ENCODE data around the gene NR1H3.
A peak's percentile ranks its signal among the peaks of the same experiment; 100 is the strongest.

The NR1H3 gene

GRCh38 chr11:47269829-47270305, 12.1 kb downstream of the NR1H3 start, which contains the start of gene MADD:
Gene MADD (plus strand): TSS chr11:47270133.
- DNase-seq (ENCODE audit: low spot score) = peak; percentile 91

- DNase-seq (ENCODE audit: low spot score) = peak; percentile 64
These were observed 12.8 kb downstream of the NR1H3 start for GRCh38 chr11:47270331-47271271.

- peak; percentile 42 for DNase-seq (ENCODE audit: low spot score)
These were observed 13.5 kb downstream of the NR1H3 start for GRCh38 chr11:47271328-47271727.

DNA sequence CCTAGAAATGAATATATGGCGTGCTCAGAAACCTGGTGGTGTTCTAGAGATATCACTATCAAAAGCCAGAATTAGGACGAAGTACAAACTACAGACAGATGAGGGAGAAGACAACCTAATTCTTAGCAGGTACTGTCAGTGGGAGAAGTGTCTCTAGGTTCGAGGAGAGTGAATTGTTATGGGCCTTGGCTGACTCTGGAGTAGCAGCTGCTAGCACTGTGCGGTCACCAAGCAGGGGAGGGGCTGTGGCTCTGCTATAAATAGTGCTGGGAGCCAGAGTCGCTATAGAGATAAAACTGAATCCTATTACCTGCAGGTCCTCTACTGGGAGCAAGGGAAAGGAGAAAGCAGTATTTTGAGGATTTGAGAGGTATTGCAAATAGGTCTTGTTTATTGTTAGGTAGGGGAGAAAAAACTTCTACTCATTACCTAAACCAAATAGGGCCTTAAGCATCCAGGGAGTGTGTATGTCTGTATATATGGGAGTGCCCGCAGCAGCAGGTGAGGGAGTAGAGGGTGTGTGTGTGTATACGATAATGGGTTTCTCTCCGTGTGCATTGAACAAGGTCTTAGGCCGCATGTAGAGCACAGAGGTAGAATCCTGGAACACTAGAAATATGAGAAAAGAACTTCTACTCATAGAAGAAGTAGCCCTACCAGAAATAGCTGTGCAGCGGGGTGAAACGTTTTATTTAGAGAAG, 14.3 kb downstream of the NR1H3 start:
- peak; percentile 60 for DNase-seq (ENCODE audit: low spot score)

DNA sequence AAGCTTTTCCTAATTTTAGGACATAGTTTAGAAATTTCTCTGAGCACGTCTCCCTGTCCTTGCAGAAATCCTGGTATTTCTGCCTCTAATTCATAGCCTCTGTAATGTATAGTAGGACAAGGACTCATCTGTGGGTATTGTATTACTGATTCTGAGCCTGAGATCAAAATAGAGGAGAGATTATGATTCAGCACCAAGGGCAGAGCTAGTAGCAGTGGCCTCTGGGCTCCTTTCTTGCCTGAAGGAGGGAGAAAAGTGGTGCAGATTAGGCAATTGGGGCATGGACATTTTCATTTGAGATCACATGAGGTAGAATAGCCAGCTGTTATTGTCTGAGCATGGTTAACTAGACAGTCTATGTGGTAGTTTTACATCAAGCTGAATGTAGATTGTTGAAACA, 14.9 kb downstream of the NR1H3 start:
- peak; percentile 47 for DNase-seq (ENCODE audit: low spot score)

- no peak for DNase-seq (ENCODE audit: low spot score)
These were observed 16.9 kb downstream of the NR1H3 start for GRCh38 chr11:47274495-47275235.

- no peak for DNase-seq (ENCODE audit: low spot score)
These were observed 19.1 kb downstream of the NR1H3 start for GRCh38 chr11:47276923-47277322.

DNA sequence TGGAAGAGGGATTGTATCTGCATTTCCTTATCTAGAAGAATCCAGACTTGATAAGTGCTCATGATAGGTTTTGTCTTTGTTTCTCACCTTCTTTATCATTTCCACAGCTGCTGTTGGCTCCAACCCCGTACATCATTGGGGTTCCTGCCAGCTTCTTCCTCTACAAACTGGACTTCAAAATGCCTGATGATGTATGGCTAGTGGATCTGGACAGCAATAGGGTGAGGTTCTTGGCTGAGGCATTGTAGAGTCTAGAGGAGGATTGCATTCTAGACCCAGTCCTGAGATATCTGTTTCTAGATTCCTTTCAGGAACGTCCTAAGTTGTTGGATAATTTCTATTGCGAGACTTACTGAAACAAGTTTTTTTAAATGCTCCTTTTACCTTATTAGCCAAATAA, 20.3 kb downstream of the NR1H3 start:
- no peak for DNase-seq (ENCODE audit: low spot score)

GRCh38 chr11:47278769-47279168, 21.0 kb downstream of the NR1H3 start:
- no peak for DNase-seq (ENCODE audit: low spot score)

DNA sequence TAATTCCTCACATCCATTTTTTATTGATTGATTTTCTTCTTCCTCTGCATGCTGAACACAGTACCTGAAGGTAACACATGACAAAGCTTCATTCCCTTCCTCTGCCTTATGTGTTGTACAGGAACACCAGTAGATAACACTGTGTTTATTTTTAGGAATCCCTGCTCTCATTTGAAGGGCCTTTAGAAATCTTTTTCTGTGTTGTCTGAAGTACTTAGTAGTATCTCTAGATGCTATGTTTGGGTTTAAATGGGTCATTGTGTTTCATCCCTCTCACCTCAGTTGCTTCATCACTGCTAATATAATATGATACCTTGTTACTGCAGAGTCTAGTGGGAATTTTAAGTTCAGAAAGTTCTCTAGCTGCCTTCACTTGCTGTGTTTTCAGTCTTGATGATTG, 22.3 kb downstream of the NR1H3 start:
- DNase-seq (ENCODE audit: low spot score) = no peak

DNA sequence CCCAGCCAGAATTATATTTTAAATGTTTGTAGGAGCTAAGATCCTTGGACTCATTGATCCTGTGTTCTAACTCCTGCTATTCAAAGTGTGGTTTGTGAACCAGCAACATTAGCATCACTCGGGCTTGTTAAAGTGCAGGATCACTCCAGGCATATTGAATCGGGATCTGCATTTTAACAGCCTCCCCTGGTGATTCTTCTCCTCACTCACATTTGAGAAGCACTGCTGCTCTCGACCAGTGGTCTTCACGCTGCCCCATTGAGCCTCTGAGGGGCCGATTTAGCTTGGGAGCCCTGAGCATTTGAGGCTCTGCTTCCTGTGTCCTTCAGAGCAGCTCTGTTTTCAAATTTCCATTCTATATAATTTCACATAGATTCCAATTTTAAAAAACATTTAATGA, 23.1 kb downstream of the NR1H3 start:
- no peak for DNase-seq (ENCODE audit: low spot score)

GRCh38 chr11:47282462-47282861, 24.7 kb downstream of the NR1H3 start:
- no peak for DNase-seq (ENCODE audit: low spot score)

DNA sequence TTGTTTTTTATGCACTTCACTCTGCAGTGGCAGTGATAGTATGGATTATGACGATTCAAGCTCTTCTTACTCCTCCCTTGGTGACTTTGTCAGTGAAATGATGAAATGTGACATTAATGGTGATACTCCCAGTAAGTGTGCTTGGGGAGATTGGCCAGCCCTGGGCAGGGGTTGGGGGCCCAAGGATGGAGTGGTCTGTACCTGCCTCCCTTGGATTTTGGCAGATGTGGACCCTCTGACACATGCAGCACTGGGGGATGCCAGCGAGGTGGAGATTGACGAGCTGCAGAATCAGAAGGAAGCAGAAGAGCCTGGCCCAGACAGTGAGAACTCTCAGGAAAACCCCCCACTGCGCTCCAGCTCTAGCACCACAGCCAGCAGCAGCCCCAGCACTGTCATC, 26.4 kb downstream of the NR1H3 start:
- no peak for DNase-seq (ENCODE audit: low spot score)

- DNase-seq (ENCODE audit: low spot score) = no peak
These were observed 28.4 kb downstream of the NR1H3 start for GRCh38 chr11:47285969-47286770.

DNA sequence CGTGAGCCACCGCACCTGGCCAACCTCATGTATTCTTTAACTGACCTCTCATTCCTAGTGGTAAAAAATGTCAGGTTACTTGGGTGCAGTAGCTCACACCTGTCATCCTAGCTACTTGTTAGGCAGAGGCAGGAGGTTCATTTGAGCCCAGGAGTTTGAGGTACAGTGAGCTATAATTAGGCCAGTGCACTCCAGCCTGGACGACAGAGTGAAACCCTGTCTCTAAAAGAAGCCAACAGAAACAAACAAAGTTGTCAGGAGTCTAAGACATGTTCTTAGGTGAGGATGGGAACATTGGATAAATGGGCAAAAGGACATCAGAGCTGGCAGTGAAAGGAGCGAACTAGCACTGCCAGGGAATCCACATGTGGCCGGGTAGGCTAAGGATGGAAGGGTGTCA, 30.3 kb downstream of the NR1H3 start:
- no peak for DNase-seq (ENCODE audit: low spot score)

GRCh38 chr11:47289856-47290255, 32.1 kb downstream of the NR1H3 start:
- DNase-seq (ENCODE audit: low spot score) = no peak

- DNase-seq (ENCODE audit: low spot score) = no peak
These were observed 37.6 kb downstream of the NR1H3 start for GRCh38 chr11:47295385-47295784.

- no peak for DNase-seq (ENCODE audit: low spot score)
These were observed 38.2 kb downstream of the NR1H3 start for GRCh38 chr11:47296045-47296444.

DNA sequence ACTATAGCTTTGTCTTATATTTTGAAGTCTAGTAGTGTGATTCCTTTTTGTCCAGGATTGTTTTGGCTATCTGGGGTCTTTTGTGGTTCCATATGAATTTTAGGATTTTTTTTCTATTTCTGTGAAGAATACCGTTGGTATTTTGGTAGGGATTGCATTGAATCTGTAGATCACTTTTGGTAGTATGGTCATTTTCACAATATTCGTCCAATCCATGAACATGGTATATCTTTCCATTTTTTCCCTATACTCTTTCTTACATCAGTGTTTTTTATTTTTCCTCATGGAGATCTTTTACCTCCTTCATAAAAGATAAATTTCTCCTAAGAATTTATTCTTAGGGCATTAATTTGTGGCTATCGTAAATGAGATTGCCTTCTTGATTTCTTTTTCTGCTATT, 41.3 kb downstream of the NR1H3 start:
- DNase-seq (ENCODE audit: low spot score) = no peak

GRCh38 chr11:47302853-47303252, 45.1 kb downstream of the NR1H3 start:
- DNase-seq (ENCODE audit: low spot score) = no peak

DNA sequence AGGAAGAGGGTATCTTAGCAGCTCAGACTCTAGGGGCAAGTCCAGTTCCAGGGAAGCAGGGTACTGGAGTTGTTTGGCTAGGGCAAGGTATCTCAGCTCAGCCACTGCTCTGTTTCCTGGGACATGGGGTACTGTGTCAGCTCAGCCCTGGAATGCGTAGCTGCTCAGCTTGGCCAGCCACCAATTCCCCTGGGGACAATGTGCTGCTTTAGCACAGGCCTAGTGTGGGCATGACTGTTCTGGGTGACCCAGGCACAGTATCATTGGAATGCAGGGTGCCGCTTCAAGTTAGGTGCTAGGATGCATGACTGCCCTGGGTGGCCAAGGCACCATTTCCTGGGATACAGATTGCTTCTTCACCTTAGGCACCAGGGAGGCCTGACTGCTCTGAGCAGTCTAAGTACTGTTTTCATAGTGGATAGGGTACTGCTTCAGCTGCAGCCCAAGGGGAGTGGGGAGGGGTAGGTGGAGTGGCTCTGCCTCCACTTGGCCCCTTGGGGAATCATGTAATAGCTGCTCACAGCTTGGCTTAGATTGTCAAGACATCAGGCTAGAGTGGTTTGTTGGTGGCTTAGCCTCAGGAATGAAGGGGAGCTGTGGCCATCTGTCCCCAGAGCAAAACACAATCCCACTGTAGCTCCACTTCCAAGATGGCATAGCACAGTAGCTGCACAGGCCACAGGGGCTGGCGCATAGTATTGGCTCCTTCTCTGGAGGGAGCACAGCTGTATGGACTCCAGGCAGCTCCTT, 48.1 kb downstream of the NR1H3 start:
- DNase-seq (ENCODE audit: low spot score) = no peak

Data from NAMALWA (cell line).